GM20000 (cell line): ENCODE results near the gene GRID2.

Experiments used
- DNase-seq: peaks from one replicate; pipeline ENCODE4 v3.0.0; 2012; ENCODE audit warnings: low spot score
- TF ChIP-seq, protein P1 (sequence below): IDR thresholded peaks from 2 replicates; pipeline ENCODE4 v1.5.1; 2012; ENCODE audit warnings: mild to moderate bottlenecking, control low read depth; ENCODE audit errors: extremely low read depth, missing control alignments

Gene GRID2

DNA sequence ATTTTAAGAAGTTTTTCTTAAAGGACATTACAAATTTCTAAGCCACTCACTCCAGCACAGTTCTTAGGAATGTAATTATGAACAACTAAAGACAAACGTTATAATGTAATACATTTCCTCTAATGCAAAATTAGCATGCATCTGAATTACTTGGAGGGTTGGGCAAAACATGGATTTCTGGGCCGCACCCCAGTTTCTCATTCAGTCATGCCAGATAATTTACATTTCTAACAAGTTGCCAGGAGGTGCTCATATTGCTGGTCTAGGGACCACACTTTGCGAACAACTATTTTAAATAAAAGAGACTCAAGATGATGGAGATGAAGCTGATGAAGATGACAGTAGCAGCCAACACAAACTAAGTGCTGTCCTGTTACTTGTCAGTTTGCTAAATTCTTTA lies 840.1 kb downstream of the GRID2 start:
- DNase-seq, result no peak
- TF ChIP-seq, protein P1, sequence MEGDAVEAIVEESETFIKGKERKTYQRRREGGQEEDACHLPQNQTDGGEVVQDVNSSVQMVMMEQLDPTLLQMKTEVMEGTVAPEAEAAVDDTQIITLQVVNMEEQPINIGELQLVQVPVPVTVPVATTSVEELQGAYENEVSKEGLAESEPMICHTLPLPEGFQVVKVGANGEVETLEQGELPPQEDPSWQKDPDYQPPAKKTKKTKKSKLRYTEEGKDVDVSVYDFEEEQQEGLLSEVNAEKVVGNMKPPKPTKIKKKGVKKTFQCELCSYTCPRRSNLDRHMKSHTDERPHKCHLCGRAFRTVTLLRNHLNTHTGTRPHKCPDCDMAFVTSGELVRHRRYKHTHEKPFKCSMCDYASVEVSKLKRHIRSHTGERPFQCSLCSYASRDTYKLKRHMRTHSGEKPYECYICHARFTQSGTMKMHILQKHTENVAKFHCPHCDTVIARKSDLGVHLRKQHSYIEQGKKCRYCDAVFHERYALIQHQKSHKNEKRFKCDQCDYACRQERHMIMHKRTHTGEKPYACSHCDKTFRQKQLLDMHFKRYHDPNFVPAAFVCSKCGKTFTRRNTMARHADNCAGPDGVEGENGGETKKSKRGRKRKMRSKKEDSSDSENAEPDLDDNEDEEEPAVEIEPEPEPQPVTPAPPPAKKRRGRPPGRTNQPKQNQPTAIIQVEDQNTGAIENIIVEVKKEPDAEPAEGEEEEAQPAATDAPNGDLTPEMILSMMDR, result no peak

DNA sequence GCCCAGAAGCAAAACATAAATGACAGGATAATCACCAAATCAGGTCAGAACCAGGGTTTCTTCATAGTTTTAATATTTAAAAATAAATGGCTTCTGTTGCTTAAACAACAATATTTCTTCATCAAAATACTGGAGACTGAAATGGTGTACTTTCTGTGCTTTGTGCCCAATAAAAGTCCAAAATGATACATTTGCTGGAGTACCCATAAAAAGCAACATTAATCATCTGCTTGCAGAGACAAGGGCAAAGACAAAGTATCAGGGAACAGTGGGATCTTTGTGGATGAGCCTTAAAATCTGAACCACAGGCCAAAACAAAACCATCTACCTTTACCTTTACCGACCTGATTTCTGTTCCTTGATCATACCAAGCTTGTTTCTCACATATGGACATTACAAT lies 840.9 kb downstream of the GRID2 start:
- no peak for DNase-seq
- TF ChIP-seq, protein P1, result no peak

DNA sequence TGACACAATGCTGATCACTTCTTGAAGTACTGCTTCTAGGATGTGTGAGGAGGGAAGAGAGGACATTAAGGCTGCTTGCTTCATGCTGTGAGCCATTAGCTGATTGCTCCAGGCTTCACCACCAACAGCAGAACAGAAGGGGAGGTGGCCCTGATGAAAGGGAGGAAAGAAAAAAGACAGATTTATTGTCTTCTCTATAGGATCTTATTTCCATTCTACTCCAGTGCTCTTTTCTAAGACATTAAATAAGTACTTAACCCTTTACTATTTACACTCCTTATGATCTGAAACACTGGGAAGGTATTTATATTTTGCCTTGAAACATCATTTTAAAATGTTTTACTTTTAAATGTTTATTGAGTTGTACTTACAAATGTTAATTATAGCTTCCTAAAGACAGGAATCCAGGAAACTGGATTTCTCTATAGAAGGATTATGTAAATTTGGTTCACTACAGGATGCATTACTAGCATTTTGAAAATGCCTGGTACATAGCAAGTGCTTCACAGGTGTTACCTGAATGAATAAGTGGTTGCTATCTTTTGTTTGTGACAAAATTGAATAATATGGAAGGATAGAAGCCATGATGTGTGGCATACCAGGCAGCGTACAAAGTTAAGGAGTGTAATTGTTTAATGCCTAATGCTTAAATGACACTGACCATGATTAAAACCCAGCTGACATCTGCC lies 843.9 kb downstream of the GRID2 start:
- TF ChIP-seq, protein P1, result no peak
- DNase-seq, result no peak

DNA sequence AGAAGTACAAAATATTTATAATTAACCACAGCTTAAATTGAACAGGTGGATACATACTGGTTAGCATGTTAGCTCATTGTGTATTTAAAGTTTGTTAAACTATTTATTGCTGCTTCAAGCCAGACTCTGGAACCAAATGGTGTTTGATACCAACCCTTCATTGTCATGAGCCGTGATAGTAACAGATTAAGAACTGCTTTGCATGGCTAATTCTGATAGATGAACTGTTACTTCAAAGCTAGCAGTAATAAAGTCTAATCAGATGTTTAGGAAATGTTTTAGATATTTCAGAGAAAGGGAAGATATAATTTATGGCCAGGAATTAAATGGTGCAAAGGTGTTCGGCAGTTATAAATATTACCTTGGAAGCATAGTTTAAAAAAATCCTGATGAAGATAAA lies 848.7 kb downstream of the GRID2 start:
- TF ChIP-seq, protein P1, result no peak
- no peak for DNase-seq

DNA sequence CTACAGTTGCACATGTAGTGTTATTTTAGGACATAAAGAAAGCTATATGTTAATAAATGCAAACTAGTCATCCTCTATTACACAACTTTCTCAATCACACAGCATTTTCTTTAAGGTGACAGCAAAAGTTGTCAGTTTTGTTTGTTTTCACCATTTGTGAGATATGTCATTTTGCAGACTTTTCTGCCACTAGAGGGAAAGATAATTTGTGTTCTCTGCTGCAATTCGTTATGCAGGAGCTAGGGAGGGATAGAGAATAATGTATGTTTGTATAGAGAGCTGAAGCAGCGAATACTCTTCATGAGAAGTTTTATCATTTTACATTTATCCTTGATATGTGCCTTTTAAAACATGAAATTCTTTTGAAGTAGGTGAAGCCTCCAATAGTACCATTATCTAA lies 854.2 kb downstream of the GRID2 start:
- DNase-seq, result no peak
- TF ChIP-seq, protein P1, result no peak

DNA sequence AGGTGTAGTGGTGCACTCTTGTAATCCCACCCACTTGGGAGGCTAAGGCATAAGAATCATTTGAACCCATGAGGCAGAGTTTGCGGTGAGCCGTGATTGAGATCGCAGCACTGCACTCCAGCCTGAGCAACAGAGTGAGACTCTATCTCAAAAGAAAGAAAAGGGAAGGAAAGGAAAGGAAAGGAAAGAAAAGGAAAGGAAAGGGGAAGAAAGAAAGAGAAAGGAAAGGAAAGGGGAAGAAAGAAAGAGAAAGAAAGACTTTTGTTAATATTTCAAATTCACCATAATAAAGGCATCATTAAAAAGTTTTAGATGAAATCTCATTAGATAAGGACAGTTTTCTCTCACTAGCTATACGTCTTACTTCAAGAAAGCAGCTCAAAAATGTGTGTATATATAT lies 864.3 kb downstream of the GRID2 start:
- no peak for DNase-seq
- TF ChIP-seq, protein P1, result no peak

DNA sequence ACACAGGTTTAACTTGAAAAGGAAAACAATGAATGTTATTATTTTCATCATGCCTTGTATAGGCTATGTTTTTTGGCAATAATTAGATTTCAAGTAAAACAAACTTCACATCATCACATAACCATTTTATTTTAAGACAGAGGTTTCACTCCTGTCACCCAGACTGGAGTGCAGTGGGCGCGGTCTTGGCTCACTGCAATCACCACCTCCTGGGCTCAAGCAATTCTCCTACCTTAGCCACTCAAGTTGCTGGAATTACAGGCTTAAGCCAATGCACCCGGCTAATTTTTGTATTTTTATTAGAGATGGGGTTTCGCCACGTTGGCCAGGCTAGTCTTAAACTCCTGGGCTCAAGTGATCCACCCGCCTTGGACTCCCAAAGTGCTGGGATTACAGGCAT lies 866.2 kb downstream of the GRID2 start:
- no peak for DNase-seq
- TF ChIP-seq, protein P1, result no peak
